ENCODE data around the gene GRIP1.

The GRIP1 gene

GRCh38 chr12:66514581-66514980 lies 164.3 kb downstream of the GRIP1 start:
- DNase-seq, result peak; percentile 15 to 76 (median 43)

GRCh38 chr12:66508025-66508424 lies 170.9 kb downstream of the GRIP1 start:
- no peak for DNase-seq

GRCh38 chr12:66503746-66504145 lies 175.1 kb downstream of the GRIP1 start:
- DNase-seq, result no peak

GRCh38 chr12:66502911-66503310 lies 176.0 kb downstream of the GRIP1 start:
- DNase-seq, result no peak

DNA sequence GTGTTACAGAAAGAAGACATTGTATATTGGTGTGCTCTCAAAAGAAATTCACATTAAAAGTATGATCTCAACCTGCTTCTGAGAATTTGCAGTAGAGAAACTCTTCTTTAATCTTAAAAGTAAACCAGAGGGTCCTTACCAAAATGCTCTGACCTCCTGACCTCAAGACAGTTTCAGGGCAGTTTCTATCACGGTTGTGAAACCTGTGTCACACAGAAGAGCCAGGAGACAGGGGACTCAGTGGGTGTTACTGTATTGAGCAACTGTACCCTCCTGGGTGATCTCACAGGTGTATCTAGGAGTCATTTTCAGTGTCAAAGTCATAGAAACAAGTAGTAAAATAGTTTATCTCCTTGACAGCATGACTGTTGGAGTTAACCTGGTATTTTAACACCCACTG lies 178.0 kb downstream of the GRIP1 start:
- peak in 1 of 3 donors; percentile 10 for DNase-seq

- peak in 1 of 3 donors; percentile 6 for DNase-seq
These were observed 178.8 kb downstream of the GRIP1 start for GRCh38 chr12:66500091-66500490.

- no peak for DNase-seq
These were observed 179.9 kb downstream of the GRIP1 start for GRCh38 chr12:66499000-66499399.

DNA sequence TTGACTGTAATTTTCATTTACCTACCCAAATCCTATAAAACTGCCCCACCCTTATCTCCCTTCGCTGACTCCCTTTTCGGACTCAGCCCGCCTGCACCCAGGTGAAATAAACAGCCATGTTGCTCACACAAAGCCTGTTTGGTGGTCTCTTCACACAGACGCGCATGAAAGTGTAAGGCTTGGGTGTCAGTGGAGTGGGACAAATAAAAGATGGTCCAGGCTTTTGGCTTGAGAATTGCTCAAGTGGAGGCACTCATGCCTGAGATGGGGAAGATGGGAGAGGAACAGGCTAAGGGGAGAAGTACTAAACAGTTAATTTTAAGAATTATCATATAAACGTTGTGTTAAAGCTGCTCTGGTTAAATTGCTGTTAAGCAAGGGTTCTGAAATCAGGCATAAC lies 180.8 kb downstream of the GRIP1 start:
- peak in 1 of 3 donors; percentile 3 for DNase-seq

DNA sequence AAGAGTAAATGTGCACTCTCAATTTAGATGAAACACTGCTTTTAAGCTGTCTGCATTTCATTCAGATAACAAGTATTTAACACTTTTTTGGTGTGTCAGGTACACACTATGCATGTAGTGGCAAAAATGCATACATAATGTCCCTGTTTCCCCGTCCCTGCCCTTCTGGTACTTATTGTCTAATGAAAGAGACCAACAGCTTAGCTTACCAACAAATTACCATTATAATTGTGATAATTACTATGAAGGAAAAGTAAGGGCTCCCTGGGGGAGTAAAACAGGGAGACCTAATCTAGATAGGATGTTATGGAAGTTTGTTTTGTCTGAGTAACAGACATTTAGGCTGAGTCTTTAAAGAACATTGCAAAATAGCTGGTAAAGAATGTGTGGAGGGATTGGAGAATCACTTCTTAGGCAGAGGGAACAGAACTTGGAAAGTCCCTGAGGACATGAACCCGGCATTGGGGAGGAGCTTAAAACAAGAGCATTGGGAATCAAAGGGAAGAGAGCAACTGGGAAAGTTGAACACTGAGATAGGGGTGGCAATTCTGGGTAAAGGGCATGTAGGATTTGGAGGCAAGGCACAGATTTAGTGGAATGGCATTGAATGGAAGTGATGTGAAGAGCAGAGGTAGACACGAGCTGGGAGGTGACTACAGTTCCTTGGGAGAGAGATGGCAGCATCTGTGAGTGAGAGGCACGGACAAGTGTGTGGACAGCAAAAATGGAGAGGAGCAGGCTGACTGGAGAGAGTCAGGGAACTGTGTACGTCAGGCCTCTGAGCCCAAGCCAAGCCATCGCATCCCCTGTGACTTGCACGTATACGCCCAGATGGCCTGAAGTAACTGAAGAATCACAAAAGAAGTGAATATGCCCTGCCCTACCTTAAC lies 181.6 kb downstream of the GRIP1 start:
- no peak for DNase-seq

DNA sequence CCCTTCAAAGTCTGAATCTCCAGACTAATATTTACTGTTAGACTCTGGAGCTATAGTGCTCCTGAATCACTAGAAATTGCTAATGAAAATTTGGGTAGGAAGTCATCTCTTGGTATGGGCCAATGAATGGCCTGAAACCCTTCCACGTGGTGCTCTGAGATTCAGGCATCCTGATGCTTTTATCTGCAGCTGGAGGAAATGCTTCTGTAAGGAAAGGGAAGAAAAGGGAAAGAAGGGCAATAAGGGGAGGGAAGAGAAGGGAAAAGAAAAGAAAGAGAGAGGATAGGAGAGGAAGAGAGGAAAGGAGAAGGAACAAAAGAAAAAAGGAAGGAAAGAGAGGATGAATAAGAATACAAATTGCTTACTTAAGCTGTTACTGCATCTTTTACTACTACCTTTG lies 182.3 kb downstream of the GRIP1 start:
- no peak for DNase-seq

- no peak for DNase-seq
These were observed 183.2 kb downstream of the GRIP1 start for GRCh38 chr12:66495709-66496108.

DNA sequence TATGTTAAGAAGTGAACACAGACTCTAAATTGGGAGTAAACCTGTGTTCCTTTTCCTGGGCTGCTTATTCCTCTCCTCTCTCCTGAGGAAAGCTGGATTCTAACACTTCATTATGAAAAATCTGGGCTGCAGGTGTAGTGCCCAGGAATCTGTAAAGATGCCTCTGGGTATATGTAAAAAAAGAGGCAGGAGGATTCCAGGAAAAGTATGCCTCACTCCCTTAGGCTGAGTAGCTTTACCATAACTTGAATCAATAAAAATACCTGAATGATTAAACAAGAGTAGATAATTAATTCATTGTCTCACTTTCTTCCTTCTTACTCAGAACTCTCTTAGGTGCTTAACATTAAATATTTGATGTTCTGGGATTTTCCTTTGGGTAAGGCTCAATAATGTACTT lies 185.1 kb downstream of the GRIP1 start:
- no peak for DNase-seq

- DNase-seq, result no peak
These were observed 187.0 kb downstream of the GRIP1 start for GRCh38 chr12:66491853-66492252.

GRCh38 chr12:66482351-66483203 lies 196.3 kb downstream of the GRIP1 start:
- DNase-seq, result no peak

- no peak for DNase-seq
These were observed 210.9 kb downstream of the GRIP1 start for GRCh38 chr12:66467932-66468331.

- DNase-seq, result no peak
These were observed 217.5 kb downstream of the GRIP1 start for GRCh38 chr12:66461331-66461730.

GRCh38 chr12:66459944-66460482 lies 218.9 kb downstream of the GRIP1 start:
- no peak for DNase-seq

- no peak for DNase-seq
These were observed 222.3 kb downstream of the GRIP1 start for GRCh38 chr12:66456612-66457011.

GRCh38 chr12:66453844-66454243 lies 225.0 kb downstream of the GRIP1 start:
- DNase-seq, result peak; percentile 19 to 52 (median 26)

GRCh38 chr12:66453120-66453519 lies 225.8 kb downstream of the GRIP1 start:
- DNase-seq, result no peak

GRCh38 chr12:66449531-66449930 lies 229.3 kb downstream of the GRIP1 start:
- no peak for DNase-seq

DNA sequence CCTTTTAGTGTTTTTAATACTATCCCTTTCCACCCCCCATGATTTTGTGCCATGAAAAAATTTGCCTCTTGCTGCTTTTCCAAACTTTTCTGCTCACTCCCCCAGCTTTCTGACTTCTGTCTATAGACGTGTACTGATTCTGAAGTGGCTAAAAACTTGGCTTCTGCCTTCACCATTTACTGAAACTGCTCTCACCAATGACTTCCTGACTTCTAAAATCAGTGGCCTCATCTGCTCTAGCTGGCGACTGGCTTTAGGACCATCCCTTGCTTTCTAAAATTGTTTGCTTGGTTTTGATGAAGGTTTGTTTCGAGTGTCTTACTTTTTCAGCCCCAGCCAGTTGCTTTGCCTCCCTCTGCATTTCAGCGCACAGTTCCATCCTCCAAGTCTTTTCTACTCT lies 231.2 kb downstream of the GRIP1 start:
- DNase-seq, result no peak

GRCh38 chr12:66446276-66446675 lies 232.6 kb downstream of the GRIP1 start:
- no peak for DNase-seq
